GM12865 (cell line): ENCODE data around the gene ACAD10.

Experiments
- DNase-seq: peaks from one replicate; pipeline ENCODE4 v3.0.0; 2010; ENCODE audit warnings: low read depth
- H3K4me3 ChIP-seq: 2 replicates; pipeline ENCODE4 v1.5.1; 2011; ENCODE audit warnings: mild to moderate bottlenecking, low read depth, low read length, control low read depth
- CTCF ChIP-seq: IDR thresholded peaks from 2 replicates; pipeline ENCODE4 v1.5.1; 2011; ENCODE audit warnings: low read length, control low read depth, low read depth, inconsistent platforms; ENCODE audit not compliant: insufficient read depth; ENCODE audit errors: missing control alignments

Gene ACAD10

GRCh38 chr12:111749391-111749790 is 63.5 kb downstream of the ACAD10 start:
- DNase-seq = no peak
- no peak for TF ChIP-seq CTCF
- H3K4me3 ChIP-seq = no peak overlapping the region

- H3K4me3 ChIP-seq = no peak overlapping the region
- peak; percentile 61 for DNase-seq
- TF ChIP-seq CTCF = peak; percentile 71
These were observed 67.5 kb downstream of the ACAD10 start for GRCh38 chr12:111753144-111753881.

GRCh38 chr12:111754671-111755070 is 68.8 kb downstream of the ACAD10 start:
- H3K4me3 ChIP-seq = no peak overlapping the region
- no peak for TF ChIP-seq CTCF
- no peak for DNase-seq

- H3K4me3 ChIP-seq = no peak overlapping the region
- no peak for TF ChIP-seq CTCF
- DNase-seq = no peak
These were observed 70.3 kb downstream of the ACAD10 start for GRCh38 chr12:111756196-111756595.

GRCh38 chr12:111756681-111757080 is 70.8 kb downstream of the ACAD10 start:
- TF ChIP-seq CTCF = no peak
- H3K4me3 ChIP-seq = no peak overlapping the region
- no peak for DNase-seq

- no peak overlapping the region for H3K4me3 ChIP-seq
- DNase-seq = peak; percentile 77
- TF ChIP-seq CTCF = no peak
These were observed 71.7 kb downstream of the ACAD10 start for GRCh38 chr12:111757361-111758119.
